D721Med (cell line): Measurements from ENCODE around the gene URM1.

ENCODE experiments used
- DNase-seq: peaks from one replicate; pipeline ENCODE4 v3.0.0; 2011; ENCODE audit warnings: low spot score; ENCODE audit not compliant: insufficient read length
- FAIRE-seq: peaks from 2 replicates; lab custom pipeline; 2011; peaks lifted over from hg19 to GRCh38; lab: Jason Lieb, UNC
- CTCF ChIP-seq: IDR thresholded peaks from 2 replicates; pipeline ENCODE4 v1.5.1; 2012; ENCODE audit warnings: mild to moderate bottlenecking, control low read depth; ENCODE audit not compliant: insufficient read depth; ENCODE audit errors: missing control alignments

URM1 gene

DNA sequence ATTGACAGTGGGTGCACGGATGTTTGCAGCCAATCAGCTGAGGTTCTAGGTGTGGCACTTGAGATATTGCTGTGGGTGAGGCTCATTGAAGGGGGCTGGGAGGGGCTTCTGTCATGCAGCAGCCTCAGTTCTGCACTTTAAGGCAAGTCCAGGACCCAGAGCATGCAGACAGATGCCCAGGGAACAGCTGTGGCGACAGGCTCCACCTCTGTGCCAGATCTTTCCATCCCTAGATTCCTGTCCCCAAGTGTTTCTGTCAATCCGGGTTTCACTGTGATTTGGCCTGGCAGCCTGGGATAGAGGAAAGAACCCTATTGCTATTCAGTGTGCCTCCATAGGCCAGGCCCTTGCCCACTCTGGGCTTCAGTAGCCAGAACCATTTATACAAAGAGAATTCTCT lies 28.7 kb downstream of the URM1 start:
- TF ChIP-seq CTCF: no peak
- FAIRE-seq: no peak
- no peak for DNase-seq

- no peak for FAIRE-seq
- no peak for DNase-seq
- no peak for TF ChIP-seq CTCF
Measured at GRCh38 chr9:128404560-128404959, 33.4 kb downstream of the URM1 start.

DNA sequence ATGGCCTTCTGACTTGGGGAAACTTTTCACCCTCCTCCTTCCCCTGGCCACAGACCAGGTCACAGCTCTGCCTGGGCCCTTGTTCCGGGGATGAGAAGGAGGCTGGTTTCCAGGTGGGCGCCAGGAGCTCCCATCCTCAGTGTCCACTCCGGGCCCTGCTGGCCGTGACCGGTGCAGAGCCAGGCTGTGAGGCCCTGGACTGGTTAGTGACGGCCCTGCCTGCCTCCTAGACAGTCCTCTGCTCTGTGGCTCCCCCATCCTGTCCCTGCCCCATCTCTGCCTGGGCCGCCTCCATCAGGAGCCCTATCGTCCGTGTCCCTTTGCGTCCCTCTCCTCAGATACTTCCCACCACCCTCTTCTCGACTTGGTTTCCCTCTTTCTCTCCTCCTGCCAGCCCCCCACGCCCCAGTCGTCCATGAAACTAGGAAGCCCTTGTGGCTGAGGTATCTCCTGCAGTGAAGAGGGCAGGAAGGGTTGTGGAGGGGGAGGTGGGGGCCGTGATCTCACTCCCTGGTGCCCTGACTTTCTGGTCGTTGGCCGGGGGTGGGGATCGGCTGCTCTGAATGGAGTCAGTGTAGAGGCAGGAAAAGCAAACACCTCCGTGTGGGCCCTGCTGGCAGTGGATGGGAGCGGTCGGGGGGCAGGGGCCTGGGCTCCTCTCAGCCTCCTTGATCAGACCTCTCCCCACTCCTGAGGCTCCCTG lies 34.1 kb downstream of the URM1 start:
- no peak for TF ChIP-seq CTCF
- FAIRE-seq (no peak), DNase-seq (no peak)

DNA sequence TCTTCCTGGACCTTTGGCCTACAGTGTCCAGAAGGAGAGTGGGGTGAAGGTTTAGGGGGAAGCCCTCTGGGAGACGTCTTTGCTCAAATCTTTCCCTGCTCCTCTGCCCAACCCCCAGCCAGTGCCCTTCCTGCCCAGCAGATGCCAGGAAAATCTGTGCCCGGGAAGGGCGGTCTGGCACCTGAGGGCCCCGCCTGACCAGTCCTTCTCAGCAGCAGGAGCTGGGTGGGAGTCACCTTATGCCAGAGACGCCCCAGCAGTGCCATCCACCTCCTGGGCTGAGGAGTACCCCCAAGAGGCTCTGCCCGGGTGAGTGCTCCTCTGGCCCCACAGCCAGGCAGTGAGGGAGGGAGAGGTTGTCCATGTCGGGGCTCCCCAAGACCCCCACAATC lies 34.6 kb downstream of the URM1 start:
- FAIRE-seq (no peak), DNase-seq (no peak)
- TF ChIP-seq CTCF: no peak

- DNase-seq: no peak
- FAIRE-seq: no peak
- TF ChIP-seq CTCF: no peak
Measured at GRCh38 chr9:128406848-128407391, 35.7 kb downstream of the URM1 start.

DNA sequence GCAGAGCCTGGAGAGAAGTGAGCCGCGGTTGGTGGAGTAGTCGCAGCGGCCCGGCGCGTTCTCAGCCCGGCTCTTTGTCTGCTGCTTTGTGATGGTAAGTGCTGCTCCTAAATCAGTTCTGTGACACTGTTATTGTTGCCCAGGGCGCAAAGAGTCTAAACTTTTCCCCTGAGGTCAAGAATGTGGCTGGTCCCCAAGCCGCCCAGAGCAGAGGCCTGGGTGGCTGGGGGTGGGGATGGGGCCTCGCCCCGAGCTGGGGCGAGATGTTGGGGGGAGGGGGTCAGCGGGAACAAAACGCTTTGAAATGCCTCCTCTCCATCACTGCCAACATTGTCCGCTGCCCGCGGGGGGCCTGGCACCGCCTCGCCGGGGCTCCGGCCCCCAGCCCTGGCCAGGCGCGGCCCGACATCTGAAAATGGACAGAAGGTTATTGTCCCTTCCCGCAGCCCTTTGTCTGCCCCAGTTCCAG lies 37.8 kb downstream of the URM1 start:
- no peak for TF ChIP-seq CTCF
- DNase-seq (no peak), FAIRE-seq (no peak)

GRCh38 chr9:128409450-128409849 lies 38.3 kb downstream of the URM1 start:
- TF ChIP-seq CTCF: no peak
- FAIRE-seq (no peak), DNase-seq (no peak)
